A549 (cell line): ENCODE results near the gene PIK3CD. TPM values are rescaled to one million over a fixed set of nuclear protein-coding genes. Genes with fewer than 3 reads are reported as not detected.
"Not testable (repeated sequence)": the region's sequence is repeated elsewhere in the genome, so short reads cannot be mapped to it uniquely, and the experiment has no call there.

Source experiments
- ATAC-seq, 2 experiments: fragments of 200-7000 bp in 1 of 2; fragments of >200 bp in 1 of 2; cut with Nextera tagmentation in 1 of 2; cut with Tn5 transposase in 1 of 2; 3 replicates each; pipeline versions ENCODE4 v1.8.0 to v1.9.1; 2018 to 2020; ENCODE audit warnings: mild to moderate bottlenecking in 1 of 2, moderate library complexity in 1 of 2
- CTCF ChIA-PET: fragments of 300-600 bp; sonication (Branson Sonifier 250); formaldehyde crosslinking; extraction: SDS; loops from one replicate; lab custom pipeline; 2021; ENCODE audit warnings: antibody characterized with exemption, inconsistent platforms; lab: Yijun Ruan, JAX
- POLR2A ChIA-PET: fragments of 350-600 bp; formaldehyde crosslinking; extraction: SDS; loops from one replicate; lab custom pipeline; 2021; ENCODE audit warnings: antibody characterized with exemption, inconsistent platforms; lab: Yijun Ruan, JAX
- DNase-seq, 2 experiments: peaks; one replicate each; pipeline versions ENCODE4 v3.0.0 to v3.0.0-alpha.2; 2011 to 2016; ENCODE audit warnings: low read depth in 1 of 2, low spot score in 1 of 2
- FAIRE-seq: peaks from 2 replicates; lab custom pipeline; 2011; peaks lifted over from hg19 to GRCh38; lab: Jason Lieb, UNC
- H3K27ac ChIP-seq, 2 experiments: fragments of >200 bp; sonication (Bioruptor Twin); formaldehyde crosslinking; 3 replicates each; pipeline ENCODE4 v1.5.1; 2016 to 2017
- H3K4me1 ChIP-seq: fragments of >200 bp; sonication (Bioruptor Twin); formaldehyde crosslinking; 3 replicates; pipeline ENCODE4 v1.6.1; 2016
- H3K4me2 ChIP-seq: fragments of >200 bp; sonication (Bioruptor Twin); formaldehyde crosslinking; 3 replicates; pipeline ENCODE4 v1.6.1; 2016
- H3K4me3 ChIP-seq: fragments of >200 bp; sonication (Bioruptor Twin); formaldehyde crosslinking; 3 replicates; pipeline ENCODE4 v1.5.1; 2016
- H3K9me3 ChIP-seq: fragments of >200 bp; sonication (Bioruptor Twin); formaldehyde crosslinking; 3 replicates; pipeline ENCODE4 v1.6.1; 2016
- CBX8 ChIP-seq: fragments of 200-600 bp; sonication (generic); IDR thresholded peaks from 2 replicates; pipeline ENCODE4 v1.6.1; 2016
- E2F6 ChIP-seq: IDR thresholded peaks from 2 replicates; pipeline ENCODE4 v1.6.1; 2012; ENCODE audit warnings: low read depth, borderline replicate concordance
- EHF ChIP-seq: fragments of 250-450 bp; sonication (Bioruptor Pico); IDR thresholded peaks from 2 replicates; pipeline ENCODE4 v1.5.0; 2020; ENCODE audit warnings: mild to moderate bottlenecking
- EHMT2 ChIP-seq: fragments of 200-600 bp; sonication (generic); IDR thresholded peaks from 2 replicates; pipeline ENCODE4 v1.6.1; 2016; ENCODE audit warnings: antibody characterized with exemption, low read depth, mild to moderate bottlenecking, moderate library complexity
- FOSB ChIP-seq: fragments of 250-450 bp; sonication (Bioruptor Pico); IDR thresholded peaks from 2 replicates; pipeline ENCODE4 v1.5.0; 2020; ENCODE audit warnings: mild to moderate bottlenecking, moderate library complexity
- HDAC2 ChIP-seq: fragments of 200-600 bp; sonication (generic); IDR thresholded peaks from 2 replicates; pipeline ENCODE4 v1.6.1; 2016
- HOXB13 ChIP-seq: fragments of 250-450 bp; sonication (Bioruptor Pico); IDR thresholded peaks from 2 replicates; pipeline ENCODE4 v1.5.0; 2020; ENCODE audit warnings: low read depth, mild to moderate bottlenecking, moderate library complexity
- HOXB5 ChIP-seq: fragments of 250-450 bp; sonication (Bioruptor Pico); IDR thresholded peaks from 2 replicates; pipeline ENCODE4 v1.5.0; 2020; ENCODE audit warnings: mild to moderate bottlenecking, moderate library complexity
- JUN ChIP-seq, 2 experiments: fragments of >200 bp; sonication (Bioruptor Twin); formaldehyde crosslinking; IDR thresholded peaks; 2 replicates in 1 of 2; 3 replicates in 1 of 2; pipeline ENCODE4 v1.6.1; 2016 to 2017
- JUNB ChIP-seq: fragments of >200 bp; sonication (Bioruptor Twin); formaldehyde crosslinking; IDR thresholded peaks from 2 replicates; pipeline ENCODE4 v1.6.1; 2016
- KDM1A ChIP-seq: fragments of 200-600 bp; sonication (generic); IDR thresholded peaks from 2 replicates; pipeline ENCODE4 v1.6.1; 2016; ENCODE audit warnings: low read depth, mild to moderate bottlenecking
- NFE2L2 ChIP-seq: fragments of 150-350 bp; conservative IDR thresholded peaks from 2 replicates; pipeline ENCODE4 v1.6.1; 2014; ENCODE audit warnings: low read length
- NPAS2 ChIP-seq: fragments of 250-450 bp; sonication (Bioruptor Pico); IDR thresholded peaks from 2 replicates; pipeline ENCODE4 v1.8.0; 2022; ENCODE audit warnings: mild to moderate bottlenecking, moderate library complexity, borderline replicate concordance
- NR3C1 ChIP-seq: fragments of >200 bp; sonication (Bioruptor Twin); formaldehyde crosslinking; IDR thresholded peaks from 3 replicates; pipeline ENCODE4 v1.6.1; 2017
- POLR2A ChIP-seq: IDR thresholded peaks from 2 replicates; pipeline ENCODE4 v1.6.1; 2012; ENCODE audit warnings: mild to moderate bottlenecking, low read length
- RARB ChIP-seq: fragments of 250-450 bp; sonication (Bioruptor Pico); IDR thresholded peaks from 2 replicates; pipeline ENCODE4 v1.8.0; 2021; ENCODE audit warnings: mild to moderate bottlenecking, moderate library complexity
- RCOR1 ChIP-seq: fragments of 150-350 bp; IDR thresholded peaks from 2 replicates; pipeline ENCODE4 v1.6.1; 2014; ENCODE audit warnings: antibody characterized with exemption, low read length, low read depth
- RFX5 ChIP-seq: fragments of 450-650 bp; IDR thresholded peaks from 2 replicates; pipeline ENCODE4 v1.7.1; 2014; ENCODE audit warnings: antibody characterized with exemption, mild to moderate bottlenecking, moderate library complexity
- SMC3 ChIP-seq: fragments of >200 bp; sonication (Bioruptor Twin); formaldehyde crosslinking; IDR thresholded peaks from 3 replicates; pipeline ENCODE4 v1.6.1; 2018; ENCODE audit warnings: inconsistent platforms
- WGBS: methylation state at CpG from one replicate; pipeline ENCODE4 v1.1.6; 2017; ENCODE audit errors: missing lambda C conversion rate; 5-methylcytosine and 5-hydroxymethylcytosine counted together
- polyA plus RNA-seq, 4 experiments: library from polyadenylated mRNA; depleted of rRNA in 3 of 4; stranded (reverse); fragments of >200 nt; fragmentation: RNase III in 1 of 4; extraction: RNeasy Plus Mini Kit Qiagen cat#74134 plus additional on column Dnase treatment in 1 of 4; gene quantifications; 2 replicates in 3 of 4; 3 replicates in 1 of 4; pipeline ENCODE4 v1.2.3, GENCODE V29; 2011 to 2017
- TF ChIP-seq, protein P1 (sequence below): IDR thresholded peaks from 2 replicates; pipeline ENCODE4 v1.6.1; 2012
- TF ChIP-seq, protein P2 (sequence below): IDR thresholded peaks from 2 replicates; pipeline ENCODE4 v1.6.1; 2012
- TF ChIP-seq, protein P3 (sequence below): fragments of 450-650 bp; IDR thresholded peaks from 2 replicates; pipeline ENCODE4 v1.6.1; 2014; ENCODE audit warnings: antibody characterized with exemption

The PIK3CD gene
- polyA plus RNA-seq, 2 of the 4 experiments (the other 2 are of a cell fraction): 2.4 to 3.5 TPM

GRCh38 chr1:9618909-9619679 lies 32.4 kb upstream of the PIK3CD start:
- Histone ChIP-seq H3K9me3 (no peaks in the 10 kb centered on the region), H3K4me3 (no peak overlapping the region), H3K27ac (no peak overlapping the region), H3K4me2 (no peak overlapping the region), H3K4me1 (no peaks in the 10 kb centered on the region)
- ChIA-PET CTCF (interaction anchor here (1.0 to 1.7 kb wide), 2 partner anchors 8 to 249 kb away, joined by 3 to 7 read pairs; no protein-coding TSS in a partner anchor), POLR2A (no interaction called here)
- TF ChIP-seq CBX8 (no peak), NPAS2 (no peak), RCOR1 (no peak), POLR2A (no peak), KDM1A (no peak), RFX5 (no peak), NR3C1 (no peak), HDAC2 (no peak)
- TF ChIP-seq, protein P1, sequence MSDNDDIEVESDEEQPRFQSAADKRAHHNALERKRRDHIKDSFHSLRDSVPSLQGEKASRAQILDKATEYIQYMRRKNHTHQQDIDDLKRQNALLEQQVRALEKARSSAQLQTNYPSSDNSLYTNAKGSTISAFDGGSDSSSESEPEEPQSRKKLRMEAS: no peak
- FAIRE-seq: no peak
- 86% methylated on average over 17 of the region's 18 CpGs for WGBS
- ATAC-seq: 0 out of 6 replicates have a peak, but pooled peaks of 1 of the 2 experiments have one; percentile 27
- DNase-seq: no peak

DNA sequence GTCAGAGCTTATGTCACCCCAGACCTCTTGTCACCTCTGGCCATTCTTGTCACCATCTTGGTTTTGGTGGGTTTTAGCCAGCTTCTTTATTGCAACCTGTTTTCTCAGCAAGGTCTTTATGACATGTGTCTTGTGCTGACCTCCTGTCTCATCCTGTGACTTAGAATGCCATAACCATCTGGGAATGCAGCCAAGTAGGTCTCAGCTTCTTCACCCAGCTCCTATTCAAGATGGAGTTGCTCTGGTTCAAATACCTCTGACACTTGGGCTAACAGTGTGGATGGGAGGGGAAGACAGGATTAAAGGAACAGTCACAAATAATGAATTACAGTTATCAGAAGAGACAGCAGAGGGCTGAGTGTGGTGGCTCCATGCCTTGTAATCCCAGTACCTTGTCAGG lies 30.5 kb upstream of the PIK3CD start:
- no peaks in the 10 kb centered on the region for H3K9me3 ChIP-seq
- ATAC-seq: no peak
- H3K4me1 ChIP-seq: no peaks in the 10 kb centered on the region
- no peak for DNase-seq
- H3K27ac ChIP-seq: no peak overlapping the region
- no peak overlapping the region for H3K4me3 ChIP-seq
- CTCF ChIA-PET: no interaction called here
- no peak for FAIRE-seq
- H3K4me2 ChIP-seq: no peak overlapping the region
- POLR2A ChIA-PET: no interaction called here
- TF ChIP-seq JUNB (no peak), RCOR1 (no peak), E2F6 (no peak), JUN (IDR thresholded peaks at IDR 0.05) (no peak), KDM1A (no peak), RFX5 (no peak), NFE2L2 (no peak), CBX8 (no peak)
- TF ChIP-seq, protein P2, sequence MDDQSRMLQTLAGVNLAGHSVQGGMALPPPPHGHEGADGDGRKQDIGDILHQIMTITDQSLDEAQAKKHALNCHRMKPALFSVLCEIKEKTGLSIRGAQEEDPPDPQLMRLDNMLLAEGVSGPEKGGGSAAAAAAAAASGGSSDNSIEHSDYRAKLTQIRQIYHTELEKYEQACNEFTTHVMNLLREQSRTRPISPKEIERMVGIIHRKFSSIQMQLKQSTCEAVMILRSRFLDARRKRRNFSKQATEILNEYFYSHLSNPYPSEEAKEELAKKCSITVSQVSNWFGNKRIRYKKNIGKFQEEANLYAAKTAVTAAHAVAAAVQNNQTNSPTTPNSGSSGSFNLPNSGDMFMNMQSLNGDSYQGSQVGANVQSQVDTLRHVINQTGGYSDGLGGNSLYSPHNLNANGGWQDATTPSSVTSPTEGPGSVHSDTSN: no peak
- TF ChIP-seq, protein P3, sequence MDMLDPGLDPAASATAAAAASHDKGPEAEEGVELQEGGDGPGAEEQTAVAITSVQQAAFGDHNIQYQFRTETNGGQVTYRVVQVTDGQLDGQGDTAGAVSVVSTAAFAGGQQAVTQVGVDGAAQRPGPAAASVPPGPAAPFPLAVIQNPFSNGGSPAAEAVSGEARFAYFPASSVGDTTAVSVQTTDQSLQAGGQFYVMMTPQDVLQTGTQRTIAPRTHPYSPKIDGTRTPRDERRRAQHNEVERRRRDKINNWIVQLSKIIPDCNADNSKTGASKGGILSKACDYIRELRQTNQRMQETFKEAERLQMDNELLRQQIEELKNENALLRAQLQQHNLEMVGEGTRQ: no peak

GRCh38 chr1:9624081-9624480 lies 27.4 kb upstream of the PIK3CD start:
- Histone ChIP-seq H3K4me1 (no peaks in the 10 kb centered on the region), H3K9me3 (no peaks in the 10 kb centered on the region), H3K4me3 (no peak overlapping the region), H3K27ac (no peak overlapping the region), H3K4me2 (no peak overlapping the region)
- DNase-seq (no peak), FAIRE-seq (no peak), ATAC-seq (no peak)
- ChIA-PET POLR2A (no interaction called here), CTCF (interaction anchor here (0.7 to 1.3 kb wide), 2 partner anchors 66 to 183 kb away, joined by 3 to 4 read pairs; no protein-coding TSS in a partner anchor)
- WGBS: 66% methylated on average over 2 of the region's 2 CpGs
- TF ChIP-seq EHMT2 (no peak), FOSB (CRISPR knock-in tag) (no peak), RARB (no peak), SMC3 (no peak), HOXB5 (CRISPR knock-in tag) (no peak), NR3C1 (no peak), HOXB13 (no peak), EHF (no peak)
- TF ChIP-seq, protein P1: no peak

- ATAC-seq, H3K4me3 ChIP-seq, DNase-seq, H3K4me1 ChIP-seq, H3K9me3 ChIP-seq, POLR2A ChIA-PET, H3K27ac ChIP-seq, H3K4me2 ChIP-seq, FAIRE-seq: not testable (repeated sequence)
- WGBS: 93% methylated on average over 3 of the region's 3 CpGs
- CTCF ChIA-PET: interaction anchor here (0.7 to 4.6 kb wide), 8 partner anchors 9 to 244 kb away, joined by 3 to 32 read pairs (median 20); no protein-coding TSS in a partner anchor
Observed at GRCh38 chr1:9625030-9625429, 26.5 kb upstream of the PIK3CD start.
